ENCODE results near the gene TUBGCP4.

TUBGCP4 gene

DNA sequence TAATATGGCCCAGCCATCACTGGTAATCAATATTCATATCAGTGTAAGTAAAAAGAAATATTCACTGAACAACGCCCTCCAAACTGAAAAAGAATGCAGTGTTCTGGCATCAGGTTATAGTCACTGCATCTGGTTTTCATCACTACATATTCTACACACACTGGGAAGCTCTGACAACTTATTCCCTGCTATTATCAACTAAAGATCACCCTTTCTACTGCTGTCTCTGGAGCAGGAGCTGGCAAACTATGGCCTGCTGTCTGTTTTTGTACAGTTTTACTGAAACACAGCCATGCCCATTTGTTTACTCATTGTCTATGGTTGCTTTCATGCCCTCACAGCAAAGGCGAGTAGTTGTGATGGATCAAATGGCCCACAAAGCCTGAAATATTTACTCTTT lies 35.3 kb downstream of the TUBGCP4 start:
- DNase-seq, result no peak

- DNase-seq, result no peak
Observed at GRCh38 chr15:43406808-43407207, 35.9 kb downstream of the TUBGCP4 start.

DNA sequence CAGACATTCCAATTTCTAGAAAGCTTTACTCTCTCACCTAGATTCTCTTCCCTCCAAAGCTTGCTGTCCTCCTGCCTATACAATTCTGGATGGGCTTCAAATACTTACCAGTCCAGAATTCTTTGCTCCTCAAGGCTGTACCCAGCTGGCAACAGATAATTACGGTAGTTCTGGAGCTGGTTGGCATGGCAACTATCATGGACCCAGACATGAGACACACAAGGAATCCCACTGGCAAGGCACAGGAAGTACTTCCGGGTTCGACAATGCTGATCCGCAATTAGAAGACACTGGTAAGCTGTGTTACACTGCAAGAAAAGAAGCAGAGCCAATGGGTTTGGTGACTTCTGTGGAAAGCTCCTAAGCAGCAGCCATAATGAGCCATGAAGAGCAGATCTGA lies 37.9 kb downstream of the TUBGCP4 start:
- DNase-seq, result no peak

DNA sequence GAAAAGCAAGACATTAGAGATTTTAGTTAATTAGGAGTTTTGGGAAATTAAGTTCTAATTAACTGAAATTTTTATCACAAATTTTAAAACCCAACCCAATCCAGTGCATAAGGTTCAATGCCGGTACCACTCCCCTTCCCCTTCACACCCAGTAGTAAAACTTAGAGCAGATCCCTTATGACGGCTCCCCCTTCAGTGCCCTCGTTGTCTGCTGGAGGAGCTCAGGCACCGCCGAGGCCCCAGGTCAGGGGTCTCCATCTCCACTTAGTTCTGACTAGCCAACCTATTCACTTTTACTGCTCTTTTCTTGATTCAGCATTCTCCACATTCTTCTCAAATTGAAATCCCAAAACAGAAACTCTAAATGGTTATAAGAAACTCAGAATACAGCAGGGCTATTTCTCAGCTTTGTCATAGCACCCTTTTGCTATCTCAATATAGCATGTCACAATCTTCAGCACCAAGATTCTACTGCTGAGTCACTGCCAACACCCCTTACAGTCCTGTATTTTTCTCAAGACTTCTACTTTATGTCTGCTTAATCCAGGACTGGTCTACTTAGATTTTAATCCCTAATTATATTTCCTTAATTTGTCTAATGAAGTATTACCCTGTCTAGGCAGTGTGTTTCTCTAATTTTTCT lies 39.8 kb downstream of the TUBGCP4 start:
- DNase-seq, result no peak

GRCh38 chr15:43412096-43412495 lies 41.2 kb downstream of the TUBGCP4 start:
- DNase-seq, result no peak

GRCh38 chr15:43414196-43414595 lies 43.3 kb downstream of the TUBGCP4 start:
- DNase-seq, result no peak

DNA sequence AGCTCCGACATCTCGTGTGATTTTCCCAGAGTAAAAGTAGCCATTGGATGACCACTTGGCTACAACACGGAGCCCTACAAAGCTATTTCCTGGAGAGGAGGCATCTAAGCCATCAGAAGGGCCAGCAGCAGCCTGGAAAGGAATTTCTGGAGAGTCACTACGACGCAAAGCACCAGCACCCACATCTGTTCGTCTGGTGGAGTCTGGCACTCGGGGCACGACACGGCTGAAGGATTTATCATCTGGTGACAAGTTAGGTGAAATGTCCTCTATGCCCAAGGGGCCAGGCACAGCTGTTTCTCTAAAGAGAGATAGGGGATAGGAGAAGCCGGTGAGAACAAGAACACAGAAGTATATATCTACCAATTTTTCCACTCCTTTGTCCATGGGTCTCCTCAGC lies 49.5 kb downstream of the TUBGCP4 start:
- DNase-seq, result no peak

GRCh38 chr15:43420876-43421275 lies 50.0 kb downstream of the TUBGCP4 start:
- DNase-seq, result no peak

GRCh38 chr15:43423793-43424192 lies 52.9 kb downstream of the TUBGCP4 start:
- DNase-seq, result no peak

DNA sequence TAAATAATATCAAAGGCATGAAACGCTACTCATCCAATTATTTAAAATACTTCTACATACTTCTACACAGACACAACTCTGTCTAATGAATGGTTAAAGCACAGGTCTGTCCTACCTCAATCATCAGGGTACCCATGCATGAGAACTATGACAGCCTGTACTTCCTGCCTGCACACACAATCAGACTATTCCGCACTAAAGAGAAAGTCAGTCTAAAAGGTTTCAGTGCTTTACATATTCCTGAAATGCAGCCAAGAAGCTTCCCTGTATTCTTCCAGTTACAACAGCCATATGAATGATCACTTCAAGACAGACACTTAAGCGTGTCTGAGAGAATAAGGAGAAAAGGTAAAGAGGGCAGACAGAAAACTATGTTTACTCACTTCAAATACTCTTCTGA lies 58.8 kb downstream of the TUBGCP4 start:
- no peak for DNase-seq

GRCh38 chr15:43433165-43433564 lies 62.3 kb downstream of the TUBGCP4 start:
- DNase-seq, result no peak

GRCh38 chr15:43433661-43434303 lies 62.9 kb downstream of the TUBGCP4 start:
- DNase-seq, result no peak

GRCh38 chr15:43434446-43434845 lies 63.5 kb downstream of the TUBGCP4 start:
- DNase-seq, result no peak

DNA sequence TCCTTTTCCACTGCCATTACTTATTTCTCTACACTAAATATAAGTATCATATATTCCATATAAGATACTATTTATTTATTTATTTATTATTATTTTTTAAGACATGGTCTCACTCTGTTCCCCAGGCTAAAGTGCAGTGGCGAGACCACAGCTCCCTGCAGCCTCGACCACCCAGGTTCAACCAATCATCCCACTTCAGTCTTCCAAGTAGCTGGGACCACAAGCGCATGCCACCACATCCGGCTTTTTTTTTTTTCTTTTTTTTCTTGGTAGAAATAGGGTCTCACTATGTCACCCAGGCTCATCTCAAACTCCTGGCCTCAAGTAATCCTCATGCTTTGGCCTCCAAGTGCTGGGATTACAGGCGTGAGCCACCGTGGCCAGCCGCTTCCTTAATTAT lies 65.5 kb downstream of the TUBGCP4 start:
- DNase-seq, result no peak

- no peak for DNase-seq
Observed at GRCh38 chr15:43439268-43439667, 68.4 kb downstream of the TUBGCP4 start.

DNA sequence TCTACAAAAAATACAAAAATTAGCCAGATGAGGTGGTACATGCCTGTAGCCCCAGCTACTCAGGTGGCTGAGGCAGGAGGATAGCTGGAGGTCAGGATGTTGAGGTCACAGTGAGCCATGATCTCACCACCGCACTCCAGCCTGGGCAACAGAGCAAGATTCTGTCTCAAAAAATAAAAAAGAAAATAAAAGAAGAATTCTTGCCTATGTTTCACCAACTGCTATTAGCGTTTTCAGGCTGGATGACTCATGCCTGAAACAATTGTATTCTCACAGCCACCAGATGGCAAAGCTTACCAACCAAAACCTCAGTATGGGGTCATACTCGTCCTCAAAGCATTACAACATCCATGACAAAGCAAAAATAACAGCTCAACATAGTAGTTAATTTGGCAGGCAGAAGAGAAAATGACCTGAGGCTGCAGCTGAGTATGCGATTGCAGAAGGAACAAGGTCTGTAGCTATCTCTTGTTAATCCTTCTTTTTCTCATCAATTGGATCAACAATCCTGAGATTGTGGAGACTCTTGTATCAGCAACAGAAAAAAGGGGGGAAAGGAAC lies 69.9 kb downstream of the TUBGCP4 start:
- peak in 1 of 2 experiments; percentile 56 for DNase-seq

DNA sequence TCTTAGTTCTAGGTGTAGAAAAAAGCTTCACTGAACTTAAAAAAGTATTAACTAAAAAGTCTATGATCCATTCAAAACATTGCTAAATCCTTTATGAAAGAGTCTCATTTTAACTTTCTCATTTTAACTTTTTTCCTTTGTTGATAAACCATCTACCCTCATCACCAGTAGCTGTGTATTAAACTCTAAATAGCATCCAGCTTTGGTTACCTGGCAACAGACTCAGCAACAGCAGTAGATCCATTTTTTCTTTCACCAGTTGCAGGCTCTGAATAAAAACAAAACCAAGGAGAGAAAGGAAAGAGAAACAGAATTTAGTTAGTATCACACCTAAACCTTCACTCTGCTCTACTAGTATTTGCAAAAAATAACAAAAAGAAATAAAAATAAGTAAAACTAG lies 70.4 kb downstream of the TUBGCP4 start:
- DNase-seq, result no peak

DNA sequence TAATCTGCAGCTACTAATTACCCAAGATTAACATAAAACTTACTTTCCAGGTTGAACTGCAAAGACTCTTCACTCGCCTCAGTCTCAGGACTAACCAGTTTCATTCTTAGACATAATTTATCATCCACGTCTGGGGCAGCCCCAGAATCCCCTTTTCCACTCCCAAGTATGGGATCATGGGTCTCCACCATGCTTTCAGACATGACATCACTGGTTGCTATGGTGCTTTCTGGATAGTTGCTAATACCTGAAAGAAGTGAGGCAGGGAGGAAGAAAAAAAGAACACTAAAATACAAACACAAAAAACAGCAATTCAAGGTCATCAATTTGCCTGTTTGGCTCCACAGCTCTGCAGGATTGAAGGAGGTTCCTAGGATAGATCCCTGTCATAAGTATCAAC lies 75.4 kb downstream of the TUBGCP4 start:
- DNase-seq, result no peak

DNA sequence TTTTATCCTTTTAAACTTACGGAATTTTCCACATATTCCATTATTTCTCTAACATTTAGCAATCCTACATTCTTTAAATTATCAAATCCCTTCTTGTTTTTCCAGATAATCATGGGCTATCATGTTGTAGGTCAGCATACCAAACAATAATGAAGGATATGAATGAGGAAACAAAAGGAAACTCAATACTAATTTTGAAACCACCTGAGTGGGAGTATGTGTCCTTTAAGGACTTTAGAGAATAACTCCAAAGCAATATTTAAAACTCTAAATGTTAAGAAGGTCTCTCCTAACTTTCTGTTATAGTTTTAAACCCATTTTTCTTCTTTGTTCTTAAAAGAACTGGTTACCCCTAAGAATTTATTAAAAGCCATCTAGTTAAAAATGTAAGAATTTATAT lies 79.1 kb downstream of the TUBGCP4 start:
- DNase-seq, result no peak

All from NCI-H524 (cell line).